ENCODE measurements around the gene DNAJC6.

The DNAJC6 gene

DNA sequence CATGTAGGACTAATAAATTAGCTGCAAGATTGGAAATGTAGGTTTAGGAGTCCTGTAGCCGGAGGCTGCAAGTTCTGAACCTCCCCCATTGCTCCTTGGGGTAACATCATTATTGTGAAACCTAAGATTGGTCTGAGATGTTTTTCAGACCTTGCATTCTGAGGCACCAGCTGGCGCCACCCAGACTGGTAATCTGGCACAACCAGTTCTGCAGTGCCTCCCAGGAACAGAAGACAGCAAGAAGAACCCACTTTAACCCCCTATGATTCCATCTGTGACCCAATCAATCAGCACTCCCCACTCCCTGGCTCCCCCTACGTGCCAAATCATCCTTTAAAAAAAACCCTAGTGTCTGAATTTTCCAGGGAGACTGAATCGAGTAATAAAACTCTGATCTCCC, 11.6 kb upstream of the DNAJC6 start:
- DNase-seq: no peak

DNA sequence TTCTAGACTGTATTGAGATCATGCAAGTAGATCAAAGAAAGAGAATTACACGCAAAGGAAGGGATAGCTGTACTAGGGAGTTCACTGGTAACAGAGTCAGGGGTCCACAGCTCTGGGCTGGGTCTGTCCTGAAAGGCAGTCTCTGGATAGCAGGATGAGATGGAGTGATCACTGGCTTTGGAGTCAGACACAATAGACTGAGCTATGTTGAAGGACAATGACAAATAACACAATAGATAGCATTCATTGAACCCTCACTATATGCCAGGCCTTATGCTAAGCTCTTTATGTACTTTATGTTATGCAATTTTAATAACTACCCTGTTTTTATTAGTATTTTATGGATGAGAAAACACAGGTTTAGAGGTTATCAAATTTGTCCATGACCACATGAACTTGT, 10.0 kb upstream of the DNAJC6 start:
- no peak for DNase-seq

DNA sequence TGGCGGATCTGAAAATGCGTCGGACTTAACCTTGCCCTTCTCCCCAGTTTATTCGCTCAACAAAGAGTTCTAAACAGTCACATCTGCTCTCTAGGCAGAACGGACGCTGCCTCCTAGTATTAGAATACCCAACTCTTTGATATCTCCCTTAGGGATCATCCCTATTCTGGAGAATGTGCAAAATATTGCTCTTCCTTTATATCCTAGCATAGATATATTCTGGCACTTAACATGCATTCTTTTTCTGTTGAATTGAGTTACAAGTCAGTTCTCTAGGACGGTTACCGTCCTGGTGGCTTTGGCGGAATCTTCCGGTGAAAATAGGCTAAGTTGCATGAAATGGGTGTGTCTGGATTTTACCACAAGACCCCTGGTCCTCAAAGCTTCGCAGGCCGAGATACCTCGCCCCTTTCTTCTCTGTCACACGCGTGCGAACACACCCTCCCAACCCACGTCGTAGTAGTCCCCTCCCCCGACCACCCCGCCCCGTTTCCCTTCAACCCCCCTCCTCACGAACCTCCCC, 501 bp upstream of the DNAJC6 start:
- no peak for DNase-seq

GRCh38 chr1:65310078-65310587, 790 bp downstream of the DNAJC6 start:
- DNase-seq: no peak

GRCh38 chr1:65311760-65312159, 2.4 kb downstream of the DNAJC6 start:
- DNase-seq: no peak

- DNase-seq: no peak
Measured at GRCh38 chr1:65316233-65316632, 6.9 kb downstream of the DNAJC6 start.

GRCh38 chr1:65317866-65318653, 8.7 kb downstream of the DNAJC6 start:
- no peak for DNase-seq

- no peak for DNase-seq
Measured at GRCh38 chr1:65319141-65319540, 9.8 kb downstream of the DNAJC6 start.

DNA sequence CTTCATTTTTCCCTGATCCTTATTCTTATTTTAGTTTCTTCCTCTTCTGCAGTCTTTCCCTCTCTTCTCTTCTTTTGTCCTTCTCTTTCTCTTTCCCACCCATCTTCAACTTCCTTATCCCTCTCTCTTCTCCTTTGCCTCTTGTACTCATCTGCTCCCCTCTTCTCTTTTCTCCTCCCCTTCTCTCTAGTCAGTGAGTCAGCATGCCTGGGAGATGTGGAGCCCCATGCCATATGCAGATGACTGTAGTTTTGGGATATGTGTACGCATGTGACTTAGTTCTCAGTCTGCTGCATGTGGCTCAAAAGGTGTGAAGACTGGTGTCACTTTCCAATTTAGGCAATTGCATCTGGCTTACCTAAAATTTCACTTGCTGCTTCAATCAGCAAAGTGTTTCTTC, 10.4 kb downstream of the DNAJC6 start:
- no peak for DNase-seq

DNA sequence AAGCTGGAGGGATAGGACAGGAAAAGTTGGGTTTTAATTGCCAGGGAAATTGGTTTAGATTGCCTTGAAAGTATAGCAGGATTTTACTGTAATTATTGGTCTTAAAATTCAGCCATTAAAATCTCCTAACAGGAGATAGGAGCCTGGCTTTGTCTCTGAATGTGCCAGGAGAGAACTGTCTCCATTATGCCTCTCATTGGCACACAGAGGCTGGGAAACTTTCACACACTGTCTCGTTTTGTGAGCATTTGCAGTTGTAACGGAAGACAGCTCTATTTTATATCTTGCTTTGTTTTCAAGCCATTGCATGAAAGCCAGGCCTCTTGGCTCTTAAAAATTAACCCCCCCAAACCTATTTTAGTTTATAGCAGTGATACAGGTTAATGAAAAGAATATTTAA, 12.5 kb downstream of the DNAJC6 start:
- no peak for DNase-seq

- DNase-seq: no peak
Measured at GRCh38 chr1:65323246-65323645, 13.9 kb downstream of the DNAJC6 start.

- DNase-seq: no peak
Measured at GRCh38 chr1:65330021-65330420, 20.7 kb downstream of the DNAJC6 start.

DNA sequence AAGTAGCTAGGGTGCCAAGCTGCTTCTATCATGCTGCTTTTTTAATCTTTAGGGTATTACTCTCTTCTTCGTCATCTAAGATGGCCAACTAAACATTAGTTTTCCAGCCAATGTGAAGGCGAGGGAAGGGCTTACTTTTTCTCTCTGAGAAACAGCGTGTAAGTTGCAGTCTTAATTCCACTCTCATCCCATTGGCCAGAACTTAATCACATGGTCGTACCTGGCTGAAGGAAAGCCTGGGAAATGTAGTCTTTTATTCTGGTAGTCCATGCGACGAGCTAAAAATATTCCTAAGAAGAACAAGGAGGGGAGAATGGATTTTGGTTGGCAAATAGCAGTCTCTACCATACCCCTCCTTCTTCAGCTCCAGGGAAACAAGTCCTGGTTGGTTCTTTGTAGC, 21.5 kb downstream of the DNAJC6 start:
- DNase-seq: no peak

- DNase-seq: no peak
Measured at GRCh38 chr1:65332821-65333220, 23.5 kb downstream of the DNAJC6 start.

GRCh38 chr1:65334081-65334480, 24.7 kb downstream of the DNAJC6 start:
- DNase-seq: no peak

DNA sequence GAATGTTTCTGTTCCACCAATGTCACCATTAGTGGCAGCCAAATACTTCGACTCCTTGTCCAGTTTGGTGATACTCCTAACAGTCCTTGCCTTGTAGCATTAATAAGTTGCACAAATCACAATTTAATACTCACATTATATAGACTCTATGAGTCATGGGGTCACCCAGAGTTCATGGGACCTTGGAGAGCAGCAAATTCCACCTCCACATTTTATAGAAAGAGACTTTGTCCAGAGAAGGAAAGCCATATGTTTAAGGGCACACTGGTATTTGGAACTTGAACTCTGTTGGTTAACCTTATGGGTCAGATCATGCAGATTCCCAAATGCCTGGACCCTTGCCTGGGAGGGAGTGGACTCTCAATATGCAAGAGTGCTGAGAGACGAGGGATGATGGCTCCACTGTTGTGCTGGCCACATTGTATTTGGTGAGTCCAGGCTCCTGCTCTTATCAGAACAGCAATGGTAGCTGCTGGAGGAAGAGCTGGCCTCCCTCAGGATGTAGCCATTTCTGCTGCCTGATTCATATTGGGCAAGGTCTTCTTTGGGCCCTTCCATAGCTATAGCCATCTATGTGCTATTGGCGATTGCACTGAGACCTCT, 30.6 kb downstream of the DNAJC6 start:
- DNase-seq: no peak

DNA sequence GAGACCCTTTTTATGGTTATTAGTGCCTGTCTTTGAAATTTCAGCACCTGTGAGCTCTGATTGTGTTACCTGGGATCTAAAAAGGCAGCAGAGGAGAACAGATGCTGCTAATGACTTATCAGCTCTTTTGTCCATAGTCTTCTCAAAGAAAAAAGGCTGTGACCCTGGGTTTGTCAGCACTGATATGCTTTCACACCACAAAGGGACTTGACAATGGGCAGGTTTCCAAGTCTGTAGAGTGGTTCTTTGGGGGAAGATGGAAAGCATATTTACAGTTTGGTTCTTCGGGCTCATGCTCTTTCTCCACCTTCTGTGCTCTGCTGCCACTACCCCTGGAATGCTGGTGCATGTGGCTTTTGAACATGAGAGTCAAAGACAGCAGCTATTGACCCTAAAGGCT, 32.0 kb downstream of the DNAJC6 start:
- no peak for DNase-seq

- no peak for DNase-seq
Measured at GRCh38 chr1:65343286-65343685, 33.9 kb downstream of the DNAJC6 start.

DNA sequence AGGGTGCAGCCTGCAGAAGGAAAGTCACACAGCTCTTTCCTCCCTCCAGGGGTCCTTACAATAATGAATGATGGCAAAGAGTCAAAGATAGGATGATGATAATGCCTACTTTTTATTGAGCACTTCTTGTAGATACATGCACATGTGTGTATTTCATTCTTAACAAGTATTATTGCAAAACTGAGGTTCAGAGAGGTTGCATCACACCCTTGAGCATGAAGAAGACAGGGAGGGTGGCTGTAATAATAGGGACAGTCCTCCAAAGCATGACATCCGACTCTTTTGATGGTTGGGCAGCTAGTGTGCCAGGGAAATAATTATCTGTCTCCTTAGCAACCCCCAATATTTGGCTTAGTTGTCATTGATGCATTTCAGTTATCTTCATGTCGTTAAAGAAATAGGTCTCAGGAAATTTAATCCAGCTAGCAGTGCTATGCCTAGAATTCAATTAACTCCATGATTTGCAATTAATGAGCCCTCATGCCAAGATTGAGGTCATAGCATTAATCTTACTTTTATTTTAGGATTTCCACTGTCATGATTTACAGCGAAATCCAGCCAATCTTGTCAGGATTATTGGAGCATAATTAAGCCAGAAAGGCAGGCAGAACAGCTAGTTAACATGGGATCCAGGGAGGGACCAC, 35.0 kb downstream of the DNAJC6 start:
- DNase-seq: no peak

DNA sequence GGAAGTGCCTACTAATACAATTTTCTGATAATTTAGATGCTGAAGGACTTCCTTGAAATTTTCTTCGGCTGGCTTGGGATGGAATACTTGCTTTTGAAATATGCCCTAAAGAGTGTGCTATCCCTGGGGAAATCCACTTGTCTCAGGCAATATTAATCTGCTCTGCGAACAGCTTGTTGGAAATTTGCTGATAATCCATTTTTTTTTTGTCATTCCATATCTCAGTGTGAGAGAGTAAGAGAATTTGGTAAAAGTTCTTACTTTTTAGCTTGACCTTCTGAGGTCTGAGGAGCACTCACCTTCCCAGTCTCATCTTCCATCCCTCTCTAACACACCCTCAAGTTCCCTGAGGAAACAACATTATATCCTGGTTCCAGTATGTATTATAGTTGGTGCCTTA, 36.8 kb downstream of the DNAJC6 start:
- no peak for DNase-seq

- no peak for DNase-seq
Measured at GRCh38 chr1:65355031-65355712, 45.8 kb downstream of the DNAJC6 start.

DNA sequence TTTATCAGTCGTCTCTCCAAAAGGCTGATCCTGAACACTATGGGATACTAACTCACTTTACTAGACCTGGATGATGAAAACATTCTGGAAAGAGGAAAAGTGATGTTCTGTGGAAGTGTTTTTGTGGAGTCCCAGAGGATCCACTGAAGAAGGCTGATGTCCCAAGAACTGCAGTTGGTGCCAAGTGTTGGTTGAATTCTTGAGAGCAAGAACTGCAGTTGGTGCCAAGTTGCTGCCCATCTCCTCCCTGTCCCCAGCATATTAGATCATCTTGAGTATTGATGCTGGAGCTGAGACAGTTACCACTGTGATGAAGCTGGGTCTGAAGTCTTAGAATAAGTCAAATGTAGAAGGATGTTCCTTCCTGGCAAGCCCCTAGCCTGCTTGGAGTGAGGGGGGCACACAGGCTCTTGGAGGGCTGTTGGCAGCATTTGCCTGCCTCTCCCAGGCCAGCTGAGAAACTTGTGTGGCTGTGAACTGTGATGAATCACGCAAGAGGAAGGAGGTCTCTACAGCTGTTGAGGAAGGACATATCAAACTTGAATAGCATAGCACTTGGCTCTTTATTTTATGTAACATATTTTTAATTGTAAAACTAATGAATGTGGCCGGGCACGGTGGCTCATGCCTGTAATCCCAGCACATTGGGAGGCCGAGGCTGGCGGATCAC, 48.1 kb downstream of the DNAJC6 start:
- DNase-seq: no peak

DNA sequence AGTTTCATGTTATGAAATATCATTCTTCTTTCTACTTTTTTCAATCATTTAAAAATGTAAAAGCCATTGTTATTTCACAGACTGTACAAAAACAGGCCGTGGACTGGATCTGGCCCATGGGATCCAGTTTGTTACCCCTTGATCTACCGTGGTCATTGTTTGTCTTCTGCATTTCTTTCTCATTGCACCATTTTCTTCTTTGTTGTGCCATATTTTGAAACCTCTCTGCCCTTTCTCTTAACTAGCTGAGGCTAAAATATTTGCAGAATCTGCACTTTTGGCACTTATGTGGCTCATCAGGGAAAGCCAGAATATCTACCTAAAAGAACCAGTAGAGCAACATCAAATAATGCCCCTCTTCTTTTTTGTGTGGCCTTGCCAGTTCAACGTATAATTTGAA, 50.5 kb downstream of the DNAJC6 start:
- no peak for DNase-seq

All from stimulated activated CD4-positive, alpha-beta T cell treated with anti-CD3 and anti-CD28 coated beads, Interleukin-1b, Interleukin-23, amount 100 ng/mL, for 48 hours (primary cell).